H1 (cell line): ENCODE results near the gene MSI2. TPM values are rescaled to one million over a fixed set of nuclear protein-coding genes. Genes with fewer than 3 reads are reported as not detected.
A peak's percentile ranks its signal among the peaks of the same experiment; 100 is the strongest.

Experiments used
- CTCF ChIA-PET: fragments of 300-600 bp; sonication (Branson Sonifier 250); formaldehyde crosslinking; loops from one replicate; lab custom pipeline; 2021; ENCODE audit not compliant: partially characterized antibody; lab: Charles Lee
- POLR2A ChIA-PET: fragments of 300-600 bp; sonication (Branson Sonifier 250); formaldehyde crosslinking; loops from one replicate; lab custom pipeline; 2021; ENCODE audit warnings: inconsistent platforms; ENCODE audit not compliant: partially characterized antibody; lab: Charles Lee
- DNase-seq, 2 experiments: peaks; one replicate each; pipeline versions ENCODE4 v3.0.0 to v3.0.0-alpha.2; 2010 to 2022; ENCODE audit warnings: low spot score in 2 of 2, low read depth in 1 of 2, mixed read lengths in 1 of 2
- FAIRE-seq: peaks from 2 replicates; lab custom pipeline; 2011; peaks lifted over from hg19 to GRCh38; lab: Jason Lieb, UNC
- H2AFZ ChIP-seq: 2 replicates; pipeline ENCODE4 v1.8.1; 2012; ENCODE audit warnings: low read length, inconsistent platforms
- H2AK5ac ChIP-seq: 2 replicates; pipeline ENCODE4 v1.6.1; 2013; ENCODE audit warnings: low read depth, low read length
- H2BK120ac ChIP-seq: replicated peaks from 2 replicates; pipeline ENCODE3; 2013; ENCODE audit warnings: low read depth, low read length, inconsistent platforms
- H2BK12ac ChIP-seq: 2 replicates; pipeline ENCODE4 v1.6.1; 2013; ENCODE audit warnings: low read depth, low read length
- H2BK15ac ChIP-seq: 2 replicates; pipeline ENCODE4 v1.6.1; 2013; ENCODE audit warnings: low read length
- H2BK20ac ChIP-seq: 2 replicates; pipeline ENCODE4 v1.6.1; 2013; ENCODE audit warnings: low read length
- H2BK5ac ChIP-seq: 2 replicates; pipeline ENCODE4 v1.6.1; 2013; ENCODE audit warnings: low read depth, low read length
- H3K14ac ChIP-seq: 2 replicates; pipeline ENCODE4 v1.6.1; 2013; ENCODE audit warnings: inconsistent platforms; ENCODE audit not compliant: insufficient read length
- H3K18ac ChIP-seq: 2 replicates; pipeline ENCODE4 v1.6.1; 2013; ENCODE audit warnings: low read length; ENCODE audit errors: extremely low read depth
- H3K23ac ChIP-seq: 2 replicates; pipeline ENCODE4 v1.6.1; 2013; ENCODE audit warnings: inconsistent platforms; ENCODE audit not compliant: insufficient read length
- H3K23me2 ChIP-seq: 2 replicates; pipeline ENCODE4 v1.6.1; 2013; ENCODE audit warnings: low read depth, low read length
- H3K27ac ChIP-seq: 2 replicates; pipeline ENCODE4 v1.6.1; 2011; ENCODE audit warnings: low read depth, low read length, inconsistent platforms
- H3K27me3 ChIP-seq, 4 experiments: replicated peaks in 1 of 4; 1 replicate in 1 of 4; 2 replicates in 3 of 4; pipeline versions ENCODE4 v1.6.1 to v1.8.1; 2011 to 2013; ENCODE audit warnings: low read length in 3 of 4, mild to moderate bottlenecking in 3 of 4, inconsistent platforms in 2 of 4, mixed read lengths in 2 of 4, moderate library complexity in 1 of 4; ENCODE audit not compliant: control insufficient read depth in 3 of 4, insufficient read depth in 3 of 4; ENCODE audit errors: extremely low read depth in 1 of 4
- H3K36me3 ChIP-seq, 4 experiments: 2 replicates each; pipeline versions ENCODE4 v1.6.1 to v1.8.1; 2011 to 2013; ENCODE audit warnings: mild to moderate bottlenecking in 4 of 4, low read length in 3 of 4, moderate library complexity in 2 of 4, control low read depth in 1 of 4, inconsistent platforms in 1 of 4; ENCODE audit not compliant: insufficient read depth in 4 of 4, control insufficient read depth in 2 of 4
- H3K4ac ChIP-seq: replicated peaks from 2 replicates; pipeline ENCODE3; 2013; ENCODE audit warnings: low read length, low read depth, mixed read lengths, inconsistent platforms; ENCODE audit not compliant: insufficient read length
- H3K4me1 ChIP-seq, 4 experiments: replicated peaks in 1 of 4; 1 replicate in 1 of 4; 2 replicates in 3 of 4; pipeline versions ENCODE4 v1.6.1 to v1.8.1; 2011 to 2013; ENCODE audit warnings: low read length in 3 of 4, inconsistent platforms in 2 of 4, mixed read lengths in 1 of 4; ENCODE audit not compliant: insufficient read depth in 4 of 4, control insufficient read depth in 3 of 4
- H3K4me2 ChIP-seq, 2 experiments: 2 replicates each; pipeline versions ENCODE4 v1.6.1 to v1.8.1; 2011 to 2013; ENCODE audit warnings: low read depth in 2 of 2, low read length in 2 of 2, control low read depth in 1 of 2, inconsistent platforms in 1 of 2, mild to moderate bottlenecking in 1 of 2; ENCODE audit not compliant: insufficient read depth in 1 of 2
- H3K4me3 ChIP-seq, 4 experiments: fragments of 200-600, 300-600 bp in 1 of 4; sonication (generic), shearing (Covaris generic), sonication (Bioruptor Twin) in 1 of 4; 2 replicates each; pipeline versions ENCODE4 v1.5.1 to v1.8.1; 2011 to 2016; ENCODE audit warnings: low read length in 4 of 4, low read depth in 3 of 4, control low read depth in 2 of 4, inconsistent platforms in 2 of 4, mild to moderate bottlenecking in 2 of 4, mixed read lengths in 1 of 4, moderate library complexity in 1 of 4; ENCODE audit not compliant: insufficient read depth in 2 of 4; ENCODE audit errors: extremely low read depth in 1 of 4
- H3K56ac ChIP-seq: replicated peaks from 2 replicates; pipeline ENCODE3; 2013; ENCODE audit warnings: low read depth, mild to moderate bottlenecking, mixed read lengths, low read length, inconsistent platforms; ENCODE audit not compliant: insufficient read length
- H3K79me1 ChIP-seq: 2 replicates; pipeline ENCODE4 v1.6.1; 2013; ENCODE audit warnings: low read depth, low read length, control low read depth
- H3K79me2 ChIP-seq, 2 experiments: 2 replicates each; pipeline versions ENCODE4 v1.6.1 to v1.8.1; 2012 to 2013; ENCODE audit warnings: low read length in 2 of 2, mild to moderate bottlenecking in 2 of 2, inconsistent platforms in 1 of 2; ENCODE audit not compliant: insufficient read depth in 2 of 2, control insufficient read depth in 1 of 2
- H3K9ac ChIP-seq, 4 experiments: replicated peaks in 1 of 4; 1 replicate in 1 of 4; 2 replicates in 3 of 4; pipeline versions ENCODE4 v1.6.1 to v1.8.1; 2011 to 2013; ENCODE audit warnings: low read depth in 3 of 4, low read length in 3 of 4, control low read depth in 2 of 4, mild to moderate bottlenecking in 2 of 4, moderate library complexity in 2 of 4, inconsistent platforms in 1 of 4; ENCODE audit errors: extremely low read depth in 1 of 4
- H3K9me3 ChIP-seq, 2 experiments: 2 replicates each; pipeline versions ENCODE4 v1.6.1 to v1.8.1; 2012 to 2013; ENCODE audit warnings: mild to moderate bottlenecking in 2 of 2, moderate library complexity in 2 of 2, control low read depth in 1 of 2, inconsistent platforms in 1 of 2, low read depth in 1 of 2, low read length in 1 of 2, mixed read lengths in 1 of 2; ENCODE audit not compliant: insufficient read depth in 2 of 2
- H4K20me1 ChIP-seq, 2 experiments: replicated peaks in 1 of 2; 2 replicates each; pipeline versions ENCODE3 to v1.8.1; 2011 to 2013; ENCODE audit warnings: inconsistent platforms in 2 of 2, low read length in 2 of 2, mild to moderate bottlenecking in 1 of 2; ENCODE audit not compliant: insufficient read depth in 2 of 2, control insufficient read depth in 1 of 2
- H4K5ac ChIP-seq: 2 replicates; pipeline ENCODE4 v1.6.1; 2013; ENCODE audit warnings: low read length, low read depth, mixed read lengths, inconsistent platforms; ENCODE audit not compliant: insufficient read length
- H4K8ac ChIP-seq: 2 replicates; pipeline ENCODE4 v1.8.0; 2013; ENCODE audit warnings: mild to moderate bottlenecking, moderate library complexity, low read length, inconsistent platforms; ENCODE audit not compliant: insufficient read depth; ENCODE audit errors: extremely low read depth
- H4K91ac ChIP-seq: replicated peaks from 2 replicates; pipeline ENCODE3; 2013; ENCODE audit warnings: low read length, mixed read lengths, inconsistent platforms; ENCODE audit not compliant: insufficient read length
- CHD2 ChIP-seq: IDR thresholded peaks from 2 replicates; pipeline ENCODE4 v1.6.1; 2012; ENCODE audit warnings: low read length, improper control_type of control experiment
- EP300 ChIP-seq, 2 experiments: IDR thresholded peaks; 1 replicate in 1 of 2; 2 replicates in 1 of 2; pipeline ENCODE4 v1.6.1; 2011 to 2012; ENCODE audit warnings: low read depth in 2 of 2, low read length in 2 of 2, mild to moderate bottlenecking in 2 of 2, borderline replicate concordance in 1 of 2, inconsistent platforms in 1 of 2, moderate library complexity in 1 of 2
- HDAC2 ChIP-seq, 2 experiments: fragments of 300-600 bp in 1 of 2; sonication (generic) in 1 of 2; IDR thresholded peaks; 2 replicates each; pipeline ENCODE4 v1.6.1; 2011 to 2012; ENCODE audit warnings: low read depth in 2 of 2, low read length in 2 of 2, mild to moderate bottlenecking in 2 of 2, moderate library complexity in 2 of 2, borderline replicate concordance in 1 of 2, inconsistent platforms in 1 of 2
- MAFK ChIP-seq: IDR thresholded peaks from 2 replicates; pipeline ENCODE4 v1.6.1; 2012; ENCODE audit warnings: low read depth, mild to moderate bottlenecking, improper control_type of control experiment, low read length
- NANOG ChIP-seq: IDR thresholded peaks from 2 replicates; pipeline ENCODE4 v1.6.1; 2011; ENCODE audit warnings: low read length, low read depth, mild to moderate bottlenecking, inconsistent platforms; ENCODE audit not compliant: insufficient read depth, poor library complexity, severe bottlenecking
- POU5F1 ChIP-seq: IDR thresholded peaks from 2 replicates; pipeline ENCODE4 v1.6.1; 2011; ENCODE audit warnings: low read depth, mild to moderate bottlenecking, low read length, moderate library complexity
- SRF ChIP-seq: IDR thresholded peaks from 2 replicates; pipeline ENCODE4 v1.6.1; 2011; ENCODE audit warnings: mild to moderate bottlenecking, low read depth, low read length, moderate library complexity
- TCF12 ChIP-seq: IDR thresholded peaks from 2 replicates; pipeline ENCODE4 v1.6.1; 2011; ENCODE audit warnings: low read depth, mild to moderate bottlenecking, low read length
- WGBS, 2 experiments: shearing (Covaris generic) in 1 of 2; methylation state at CpG; one replicate each; pipeline versions ENCODE4 v1.1.6 to v1.1.7; 2013 to 2015; ENCODE audit warnings: low lambda C conversion rate in 2 of 2, mixed read lengths in 2 of 2, inconsistent platforms in 1 of 2, low coverage in 1 of 2, missing lambda C conversion rate in 1 of 2; ENCODE audit not compliant: insufficient replicate concordance in 2 of 2, insufficient coverage in 1 of 2, insufficient read length in 1 of 2; ENCODE audit errors: extremely low coverage in 1 of 2, missing lambda C conversion rate in 1 of 2; 5-methylcytosine and 5-hydroxymethylcytosine counted together
- polyA plus RNA-seq, 7 experiments: library from polyadenylated mRNA; depleted of rRNA in 3 of 7; stranded (reverse) in 5 of 7; unstranded in 2 of 7; fragments of >200 nt in 5 of 7; fragments of 200-250 nt in 2 of 7; gene quantifications; 1 replicate in 5 of 7; 2 replicates in 1 of 7; 4 replicates in 1 of 7; pipeline versions ENCODE4 v1.2.1 to v1.2.3, GENCODE V29; 2011 to 2013; ENCODE audit warnings: missing spikeins in 2 of 7, mixed read lengths in 2 of 7
- total RNA-seq: library from RNA; stranded (reverse); fragmentation: NEBNext Ultra II Directional; extraction: Animal tissue kit (Norgen Biotek cat#: 25700); gene quantifications from 2 replicates; pipeline ENCODE4 v1.2.1, GENCODE V29; 2021
- TF ChIP-seq, protein P1 (sequence below): IDR thresholded peaks from 2 replicates; pipeline ENCODE4 v1.6.1; 2012; ENCODE audit warnings: inconsistent platforms

Gene MSI2
- total and polyA plus RNA-seq, 2 of the 8 experiments (the other 6 are each of a cell fraction or from before 2014, with no cell fraction given) = 36.7 to 80.6 TPM

DNA sequence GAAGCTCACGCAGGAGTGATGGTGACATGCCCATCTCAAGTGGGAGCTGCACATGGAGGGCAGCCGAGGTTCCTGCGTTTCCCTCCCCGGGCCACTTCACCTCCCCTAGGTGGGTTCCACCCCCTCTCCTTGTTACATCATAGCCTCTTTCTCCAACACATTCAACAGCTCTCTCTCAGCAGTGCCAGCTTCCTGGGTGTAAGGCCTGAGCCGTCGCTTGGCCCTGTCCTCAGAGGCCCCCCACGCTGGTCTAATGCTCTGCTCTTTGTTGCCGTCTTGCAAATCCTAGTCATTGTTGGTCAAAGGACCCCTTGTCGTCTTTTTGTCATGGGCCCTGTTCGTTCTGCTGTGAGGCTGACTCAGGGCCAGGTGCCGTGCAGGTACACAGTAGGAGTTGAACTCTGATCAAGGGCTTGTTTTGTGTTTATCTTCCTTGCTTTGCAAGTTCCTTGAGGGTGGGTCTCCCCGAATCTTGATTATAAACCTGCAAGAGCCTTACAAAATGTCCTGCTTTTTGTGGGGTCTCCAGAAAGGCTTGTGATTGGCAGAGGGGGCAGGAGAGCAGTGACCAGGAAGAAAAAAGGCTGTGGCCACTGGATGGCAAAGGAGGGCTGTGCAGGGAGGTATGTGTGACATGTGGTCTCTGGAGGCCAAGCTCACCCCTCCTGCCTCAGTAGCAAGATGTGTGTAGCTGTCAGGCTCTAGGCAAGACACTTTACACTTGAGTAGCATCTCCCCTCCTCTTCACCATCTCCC lies 352.2 kb downstream of the MSI2 start:
- Histone ChIP-seq H2AFZ (no peak overlapping the region), H4K5ac (no peak overlapping the region), H3K79me2 (no peaks in the 10 kb centered on the region), H2BK15ac (peak overlapping the region; percentile 53; the same call in 1 of the 2 replicates), H2BK20ac (peak overlapping the region; percentile 76), H2BK5ac (peak overlapping the region; percentile 52; the same call in 1 of the 2 replicates), H3K4me3 (no peak overlapping the region), H3K27ac (0 out of 2 replicates have a peak overlapping the region, but pooled peaks have one; percentile 29), H3K56ac (no peak overlapping the region), H3K27me3 (no peaks in the 10 kb centered on the region), H4K20me1 (peaks cover 0 to 5% of the 10 kb centered on the region in 2 experiments), H2BK120ac (no peak overlapping the region), H2BK12ac (peak overlapping the region; percentile 65; the same call in 1 of the 2 replicates), H3K23ac (no peak overlapping the region), H3K4me1 (peaks cover 12 to 41% (median 26%) of the 10 kb centered on the region in 4 experiments), H2AK5ac (no peak overlapping the region), H4K8ac (no peak overlapping the region), H3K4ac (no peak overlapping the region), H3K4me2 (0 out of 4 replicates have a peak overlapping the region, but pooled peaks have one; percentile 3 to 18), H3K36me3 (no peaks in the 10 kb centered on the region; a peak in 1 of 8 replicates), H3K9ac (no peak overlapping the region), H4K91ac (peak overlapping the region; percentile 20), H3K14ac (no peak overlapping the region), H3K79me1 (no peaks in the 10 kb centered on the region), H3K23me2 (no peaks in the 10 kb centered on the region), H3K9me3 (no peaks in the 10 kb centered on the region), H3K18ac (peak overlapping the region; percentile 82)
- TF ChIP-seq HDAC2 (IDR thresholded peaks at IDR 0.05; ENCODE audit: borderline replicate concordance in 1 of 2, low read depth in 2 of 2, low read length in 2 of 2) (peak in 1 of 2 experiments; percentile 42; a peak in 1 of 4 replicates), EP300 (IDR thresholded peaks at IDR 0.05; ENCODE audit: borderline replicate concordance in 1 of 2, low read depth in 2 of 2, low read length in 2 of 2) (0 out of 3 replicates have a peak, but pooled peaks of 1 of the 2 experiments have one; percentile 47), MAFK (peak; percentile 3; the same call in 1 of the 2 replicates), TCF12 (peak; percentile 58; the same call in 1 of the 2 replicates), NANOG (peak; percentile 33), CHD2 (no peak), SRF (no peak), POU5F1 (0 out of 2 replicates have a peak, but pooled peaks have one; percentile 9)
- TF ChIP-seq, protein P1, sequence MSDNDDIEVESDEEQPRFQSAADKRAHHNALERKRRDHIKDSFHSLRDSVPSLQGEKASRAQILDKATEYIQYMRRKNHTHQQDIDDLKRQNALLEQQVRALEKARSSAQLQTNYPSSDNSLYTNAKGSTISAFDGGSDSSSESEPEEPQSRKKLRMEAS = peak; percentile 6; the same call in 1 of the 2 replicates
- FAIRE-seq = no peak
- POLR2A ChIA-PET = no interaction called here
- CTCF ChIA-PET = interaction anchor here (0.5 to 9.0 kb wide), 13 partner anchors 10 to 181 kb away, joined by 3 to 56 read pairs (median 4); no protein-coding TSS in a partner anchor
- DNase-seq = no peak
- WGBS, 2 experiments = 72% methylated on average over 12 of the region's 12 CpGs; no CpG with 5 or more reads in 1 of the 2 experiments
